Measurements from ENCODE around the gene DUSP18. TPM values are rescaled to one million over a fixed set of nuclear protein-coding genes. Genes with fewer than 3 reads are reported as not detected.

The DUSP18 gene
- total and polyA plus RNA-seq, 9 donors: 3.3 to 18.5 (median 5.7) TPM

GRCh38 chr22:30617819-30618218 is 49.9 kb downstream of the DUSP18 start:
- Histone ChIP-seq H3K9me3 (no peaks in the 10 kb centered on the region), H3K27me3 (no peaks in the 10 kb centered on the region), H3K36me3 (no peaks in the 10 kb centered on the region), H3K27ac (no peak overlapping the region), H3K4me1 (ENCODE audit: insufficient read depth) (no peaks in the 10 kb centered on the region), H3K4me3 (no peak overlapping the region)
- 85 to 87% (median 86%) methylated on average over 6 of the region's 6 CpGs for WGBS, 3 donors
- DNase-seq: no peak
- intact Hi-C loops (cut with DNase I): no loop called here
- TF ChIP-seq CTCF (IDR thresholded peaks at IDR 0.05) (no peak), POLR2A (IDR thresholded peaks at IDR 0.05) (no peak), EP300 (IDR thresholded peaks at IDR 0.05) (no peak)

DNA sequence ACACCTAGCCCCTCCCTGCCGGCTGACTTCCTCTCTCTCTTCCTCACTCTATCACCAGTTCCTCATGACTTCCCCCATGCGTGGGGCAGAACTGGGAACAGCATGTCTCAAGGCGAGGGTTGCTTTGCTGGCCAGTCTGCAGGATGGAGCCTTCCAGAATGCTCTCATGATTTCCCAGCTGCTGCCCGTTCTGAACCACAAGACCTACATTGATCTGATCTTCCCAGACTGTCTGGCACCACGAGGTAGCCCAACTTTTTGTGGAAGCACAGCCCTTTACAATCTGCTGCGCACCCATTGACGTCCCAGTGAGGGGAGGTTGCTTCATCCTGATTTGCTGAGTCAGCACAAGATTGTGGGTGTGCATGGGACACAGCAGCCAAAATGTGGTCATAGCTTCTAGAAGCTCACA is 52.1 kb downstream of the DUSP18 start:
- H3K4me3 ChIP-seq: no peak overlapping the region
- H3K27me3 ChIP-seq: no peaks in the 10 kb centered on the region
- 79 to 88% (median 87%) methylated on average over 7 of the region's 7 CpGs for WGBS, 3 donors
- no peaks in the 10 kb centered on the region for H3K36me3 ChIP-seq
- TF ChIP-seq CTCF (IDR thresholded peaks at IDR 0.05) (no peak), POLR2A (IDR thresholded peaks at IDR 0.05) (no peak), EP300 (IDR thresholded peaks at IDR 0.05) (no peak)
- H3K9me3 ChIP-seq: no peaks in the 10 kb centered on the region
- intact Hi-C loops (cut with DNase I): no loop called here
- DNase-seq: no peak
- H3K27ac ChIP-seq: no peak overlapping the region
- no peaks in the 10 kb centered on the region for H3K4me1 ChIP-seq (ENCODE audit: insufficient read depth)

- intact Hi-C loops (cut with DNase I): no loop called here
- Histone ChIP-seq H3K9me3 (no peaks in the 10 kb centered on the region), H3K36me3 (no peaks in the 10 kb centered on the region), H3K27ac (no peak overlapping the region), H3K4me3 (no peak overlapping the region), H3K27me3 (no peaks in the 10 kb centered on the region), H3K4me1 (ENCODE audit: insufficient read depth) (no peaks in the 10 kb centered on the region)
- TF ChIP-seq CTCF (IDR thresholded peaks at IDR 0.05) (no peak), EP300 (IDR thresholded peaks at IDR 0.05) (no peak), POLR2A (IDR thresholded peaks at IDR 0.05) (no peak)
- no peak for DNase-seq
These were observed 52.8 kb downstream of the DUSP18 start for GRCh38 chr22:30614879-30615278.

DNA sequence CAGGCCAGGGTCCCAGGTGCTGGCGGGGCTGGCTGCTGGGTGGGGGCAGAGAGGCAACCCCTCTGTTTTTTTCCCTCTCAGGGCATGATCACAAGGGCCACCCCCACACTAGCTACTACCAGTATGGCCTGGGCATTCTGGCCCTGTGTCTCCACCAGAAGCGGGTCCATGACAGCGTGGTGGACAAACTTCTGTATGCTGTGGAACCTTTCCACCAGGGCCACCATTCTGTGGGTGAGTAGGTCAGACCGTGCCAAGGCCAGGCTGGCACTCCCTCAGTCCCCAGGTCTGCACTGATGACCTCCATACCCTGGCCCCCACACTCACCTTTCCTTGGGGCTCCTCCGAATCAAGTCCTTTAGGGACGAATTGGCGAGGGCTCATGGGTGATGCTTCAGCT is 53.4 kb downstream of the DUSP18 start:
- Histone ChIP-seq H3K4me1 (ENCODE audit: insufficient read depth) (peaks cover 2% of the 10 kb centered on the region), H3K36me3 (no peaks in the 10 kb centered on the region), H3K9me3 (no peaks in the 10 kb centered on the region), H3K27me3 (no peaks in the 10 kb centered on the region), H3K4me3 (no peak overlapping the region), H3K27ac (no peak overlapping the region)
- 90 to 98% (median 95%) methylated on average over 7 of the region's 7 CpGs for WGBS, 3 donors
- DNase-seq: no peak
- TF ChIP-seq POLR2A (IDR thresholded peaks at IDR 0.05) (no peak), EP300 (IDR thresholded peaks at IDR 0.05) (no peak), CTCF (IDR thresholded peaks at IDR 0.05) (no peak)
- intact Hi-C loops (cut with DNase I): no loop called here

GRCh38 chr22:30612789-30613188 is 54.9 kb downstream of the DUSP18 start:
- TF ChIP-seq CTCF (IDR thresholded peaks at IDR 0.05) (no peak), POLR2A (IDR thresholded peaks at IDR 0.05) (no peak), EP300 (IDR thresholded peaks at IDR 0.05) (no peak)
- Histone ChIP-seq H3K9me3 (no peaks in the 10 kb centered on the region), H3K27me3 (no peaks in the 10 kb centered on the region), H3K4me1 (ENCODE audit: insufficient read depth) (peaks cover 5% of the 10 kb centered on the region), H3K4me3 (no peak overlapping the region), H3K36me3 (no peaks in the 10 kb centered on the region), H3K27ac (no peak overlapping the region)
- DNase-seq: no peak
- intact Hi-C loops (cut with DNase I): no loop called here
- 94 to 96% (median 95%) methylated on average over 8 of the region's 8 CpGs for WGBS, 3 donors

All from ovary (tissue), 9 donors.